ENCODE results near the gene RDX. TPM values are rescaled to one million over a fixed set of nuclear protein-coding genes. Genes with fewer than 3 reads are reported as not detected.

The RDX gene
- total and polyA plus RNA-seq, 4 experiments from 2014 or later, result 14.3 to 26.5 (median 20.5) TPM

GRCh38 chr11:110185599-110185998 lies 110.8 kb downstream of the RDX start:
- Mint-ChIP-seq H3K27me3 (peaks cover 4 to 6% of the 10 kb centered on the region in 2 donors), H3K4me1 (no peaks in the 10 kb centered on the region), H3K9me3 (peaks cover 0 to 2% (median 0%) of the 10 kb centered on the region in 8 donors), H3K27ac (no peak overlapping the region), H3K4me3 (no peak overlapping the region), H3K36me3 (no peaks in the 10 kb centered on the region)
- no peaks in the 10 kb centered on the region for H3K4me1 ChIP-seq (ENCODE audit: insufficient read depth, low read length)
- POLR2A ChIA-PET (ENCODE audit: partially characterized antibody), result no interaction called here
- no peak overlapping the region for H3K4me3 ChIP-seq (ENCODE audit: low read length in 2 of 2)
- no peaks in the 10 kb centered on the region for H3K27me3 ChIP-seq (ENCODE audit: insufficient read depth, low read length)
- CTCF ChIA-PET (ENCODE audit: partially characterized antibody), result interaction anchor here (1.0 to 1.5 kb wide), 3 partner anchors 12 to 20 kb away, joined by 3 to 4 read pairs (median 3); no protein-coding TSS in a partner anchor
- H3K9me3 ChIP-seq (ENCODE audit: control insufficient read depth in 1 of 2, low read length in 2 of 2), result no peaks in the 10 kb centered on the region
- intact Hi-C loops (cut with micrococcal nuclease), result no loop called here
- DNase-seq, result no peak
- H3K27ac ChIP-seq (ENCODE audit: low read depth, low read length), result no peak overlapping the region
- no peaks in the 10 kb centered on the region for H3K36me3 ChIP-seq (ENCODE audit: insufficient read depth, low read length)

GRCh38 chr11:110185121-110185591 lies 111.3 kb downstream of the RDX start:
- Mint-ChIP-seq H3K4me3 (no peak overlapping the region), H3K36me3 (no peaks in the 10 kb centered on the region), H3K27me3 (peaks cover 4 to 6% of the 10 kb centered on the region in 2 donors), H3K27ac (no peak overlapping the region), H3K9me3 (no peaks in the 10 kb centered on the region), H3K4me1 (no peaks in the 10 kb centered on the region)
- Histone ChIP-seq H3K27ac (ENCODE audit: low read depth, low read length) (no peak overlapping the region), H3K36me3 (ENCODE audit: insufficient read depth, low read length) (no peaks in the 10 kb centered on the region), H3K9me3 (ENCODE audit: control insufficient read depth in 1 of 2, low read length in 2 of 2) (no peaks in the 10 kb centered on the region), H3K27me3 (ENCODE audit: insufficient read depth, low read length) (no peaks in the 10 kb centered on the region), H3K4me3 (ENCODE audit: low read length in 2 of 2) (no peak overlapping the region), H3K4me1 (ENCODE audit: insufficient read depth, low read length) (no peaks in the 10 kb centered on the region)
- DNase-seq, result no peak
- POLR2A ChIA-PET (ENCODE audit: partially characterized antibody), result no interaction called here
- intact Hi-C loops (cut with micrococcal nuclease), result no loop called here
- CTCF ChIA-PET (ENCODE audit: partially characterized antibody), result interaction anchor here (1.0 to 1.5 kb wide), 3 partner anchors 13 to 19 kb away, joined by 3 to 4 read pairs (median 3); no protein-coding TSS in a partner anchor

GRCh38 chr11:110184456-110184855 lies 112.0 kb downstream of the RDX start:
- Mint-ChIP-seq H3K9me3 (no peaks in the 10 kb centered on the region), H3K27ac (no peak overlapping the region), H3K4me3 (no peak overlapping the region)

GRCh38 chr11:110182886-110183285 lies 113.5 kb downstream of the RDX start:
- Histone ChIP-seq H3K27ac (ENCODE audit: low read depth, low read length) (no peak overlapping the region), H3K4me3 (ENCODE audit: low read length in 2 of 2) (no peak overlapping the region), H3K4me1 (ENCODE audit: insufficient read depth, low read length) (no peaks in the 10 kb centered on the region), H3K27me3 (ENCODE audit: insufficient read depth, low read length) (no peaks in the 10 kb centered on the region), H3K36me3 (ENCODE audit: insufficient read depth, low read length) (no peaks in the 10 kb centered on the region), H3K9me3 (ENCODE audit: control insufficient read depth in 1 of 2, low read length in 2 of 2) (no peaks in the 10 kb centered on the region)
- intact Hi-C loops (cut with micrococcal nuclease), result no loop called here
- H3K4me3 Mint-ChIP-seq, result no peak overlapping the region
- no peaks in the 10 kb centered on the region for H3K9me3 Mint-ChIP-seq
- no peaks in the 10 kb centered on the region for H3K4me1 Mint-ChIP-seq
- peaks cover 1 to 6% of the 10 kb centered on the region in 2 donors for H3K27me3 Mint-ChIP-seq
- no peaks in the 10 kb centered on the region for H3K36me3 Mint-ChIP-seq
- H3K27ac Mint-ChIP-seq, result no peak overlapping the region
- POLR2A ChIA-PET (ENCODE audit: partially characterized antibody), result no interaction called here
- DNase-seq, result no peak
- CTCF ChIA-PET (ENCODE audit: partially characterized antibody), result interaction anchor here (1.4 kb wide), 1 partner anchor 16 kb away, joined by 3 read pairs; no protein-coding TSS in a partner anchor

More at GRCh38 chr11:110184456-110184855, 112.0 kb downstream of the RDX start:
- no peaks in the 10 kb centered on the region for H3K36me3 ChIP-seq (ENCODE audit: insufficient read depth, low read length)
- Mint-ChIP-seq H3K27me3 (peaks cover 2 to 6% of the 10 kb centered on the region in 2 donors), H3K36me3 (no peaks in the 10 kb centered on the region), H3K4me1 (no peaks in the 10 kb centered on the region)
- no peak overlapping the region for H3K4me3 ChIP-seq (ENCODE audit: low read length in 2 of 2)
- no peak overlapping the region for H3K27ac ChIP-seq (ENCODE audit: low read depth, low read length)
- CTCF ChIA-PET (ENCODE audit: partially characterized antibody), result interaction anchor here (1.0 kb wide), 1 partner anchor 18 kb away, joined by 3 read pairs; no protein-coding TSS in a partner anchor
- no peaks in the 10 kb centered on the region for H3K9me3 ChIP-seq (ENCODE audit: control insufficient read depth in 1 of 2, low read length in 2 of 2)
- intact Hi-C loops (cut with micrococcal nuclease), result no loop called here
- no peaks in the 10 kb centered on the region for H3K4me1 ChIP-seq (ENCODE audit: insufficient read depth, low read length)
- DNase-seq, result no peak
- POLR2A ChIA-PET (ENCODE audit: partially characterized antibody), result no interaction called here
- H3K27me3 ChIP-seq (ENCODE audit: insufficient read depth, low read length), result no peaks in the 10 kb centered on the region

- H3K4me3 Mint-ChIP-seq, result no peak overlapping the region
- H3K4me1 ChIP-seq (ENCODE audit: insufficient read depth, low read length), result no peaks in the 10 kb centered on the region
- POLR2A ChIA-PET (ENCODE audit: partially characterized antibody), result no interaction called here
- H3K36me3 ChIP-seq (ENCODE audit: insufficient read depth, low read length), result no peaks in the 10 kb centered on the region
- H3K27ac ChIP-seq (ENCODE audit: low read depth, low read length), result no peak overlapping the region
- peaks cover 2 to 3% (median 3%) of the 10 kb centered on the region in 4 donors for H3K4me1 Mint-ChIP-seq
- no peaks in the 10 kb centered on the region for H3K27me3 ChIP-seq (ENCODE audit: insufficient read depth, low read length)
- H3K9me3 Mint-ChIP-seq, result no peaks in the 10 kb centered on the region
- no peaks in the 10 kb centered on the region for H3K9me3 ChIP-seq (ENCODE audit: control insufficient read depth in 1 of 2, low read length in 2 of 2)
- DNase-seq, result no peak
- intact Hi-C loops (cut with micrococcal nuclease), result no loop called here
- no peaks in the 10 kb centered on the region for H3K36me3 Mint-ChIP-seq
- CTCF ChIA-PET (ENCODE audit: partially characterized antibody), result no interaction called here
- peaks cover 0 to 3% of the 10 kb centered on the region in 2 donors for H3K27me3 Mint-ChIP-seq
- H3K4me3 ChIP-seq (ENCODE audit: low read length in 2 of 2), result no peak overlapping the region
- H3K27ac Mint-ChIP-seq, result no peak overlapping the region
These were observed 117.3 kb downstream of the RDX start for GRCh38 chr11:110179064-110179463.

- Mint-ChIP-seq H3K9me3 (no peaks in the 10 kb centered on the region), H3K4me1 (peaks cover 6 to 7% (median 6%) of the 10 kb centered on the region in 4 donors), H3K27me3 (peaks cover 1 to 6% of the 10 kb centered on the region in 2 donors), H3K4me3 (no peak overlapping the region), H3K36me3 (no peaks in the 10 kb centered on the region), H3K27ac (peak overlapping the region in 1 of 7 donors; percentile 30)
- Histone ChIP-seq H3K27ac (ENCODE audit: low read depth, low read length) (no peak overlapping the region), H3K27me3 (ENCODE audit: insufficient read depth, low read length) (no peaks in the 10 kb centered on the region), H3K9me3 (ENCODE audit: control insufficient read depth in 1 of 2, low read length in 2 of 2) (no peaks in the 10 kb centered on the region), H3K36me3 (ENCODE audit: insufficient read depth, low read length) (no peaks in the 10 kb centered on the region), H3K4me1 (ENCODE audit: insufficient read depth, low read length) (no peaks in the 10 kb centered on the region), H3K4me3 (ENCODE audit: low read length in 2 of 2) (no peak overlapping the region)
- ChIA-PET CTCF (ENCODE audit: partially characterized antibody) (interaction anchor here (1.1 kb wide), 1 partner anchor 256 kb away, joined by 3 read pairs; no protein-coding TSS in a partner anchor), POLR2A (ENCODE audit: partially characterized antibody) (no interaction called here)
- DNase-seq, result no peak
- intact Hi-C loops (cut with micrococcal nuclease), result no loop called here
These were observed 119.3 kb downstream of the RDX start for GRCh38 chr11:110177086-110177456.

GRCh38 chr11:110176366-110177085 lies 119.9 kb downstream of the RDX start:
- Mint-ChIP-seq H3K4me3 (no peak overlapping the region), H3K36me3 (no peaks in the 10 kb centered on the region), H3K9me3 (no peaks in the 10 kb centered on the region), H3K4me1 (peaks cover 6 to 7% (median 6%) of the 10 kb centered on the region in 4 donors), H3K27ac (peak overlapping the region in 1 of 7 donors; percentile 30), H3K27me3 (peaks cover 1 to 6% of the 10 kb centered on the region in 2 donors)
- Histone ChIP-seq H3K9me3 (ENCODE audit: control insufficient read depth in 1 of 2, low read length in 2 of 2) (no peaks in the 10 kb centered on the region), H3K27me3 (ENCODE audit: insufficient read depth, low read length) (no peaks in the 10 kb centered on the region), H3K36me3 (ENCODE audit: insufficient read depth, low read length) (no peaks in the 10 kb centered on the region), H3K27ac (ENCODE audit: low read depth, low read length) (no peak overlapping the region), H3K4me1 (ENCODE audit: insufficient read depth, low read length) (no peaks in the 10 kb centered on the region), H3K4me3 (ENCODE audit: low read length in 2 of 2) (no peak overlapping the region)
- POLR2A ChIA-PET (ENCODE audit: partially characterized antibody), result no interaction called here
- intact Hi-C loops (cut with micrococcal nuclease), result no loop called here
- DNase-seq, result no peak
- CTCF ChIA-PET (ENCODE audit: partially characterized antibody), result interaction anchor here (1.8 to 3.0 kb wide), 2 partner anchors 11 to 12 kb away, joined by 6 to 8 read pairs; no protein-coding TSS in a partner anchor
